PC-9 (cell line): Measurements from ENCODE around the gene FNDC11. TPM values are rescaled to one million over a fixed set of nuclear protein-coding genes. Genes with fewer than 3 reads are reported as not detected.

Experiments used
- BruUV-seq: library from RNA; stranded (reverse); fragments of 400-500 nt; replicated peaks from 2 replicates; lab custom pipeline; 2021; lab: Mats Ljungman, UMichigan
- CTCF ChIA-PET: fragments of 300-600 bp; sonication (Branson Sonifier 250); formaldehyde crosslinking; loops from one replicate; lab custom pipeline; 2022; ENCODE audit warnings: antibody characterized with exemption; lab: Charles Lee
- POLR2A ChIA-PET: fragments of 300-600 bp; sonication (Branson Sonifier 250); formaldehyde crosslinking; loops from one replicate; lab custom pipeline; 2022; ENCODE audit warnings: antibody characterized with exemption; ENCODE audit not compliant: unreplicated experiment; lab: Charles Lee
- DNase-seq, 2 experiments: peaks; one replicate each; pipeline versions ENCODE4 v3.0.0 to v3.0.0-alpha.2; 2015 to 2022; ENCODE audit warnings: mixed read lengths in 1 of 2
- H2AFZ ChIP-seq: fragments of 200-600 bp; sonication (generic); 2 replicates; pipeline ENCODE4 v1.8.1; 2017; ENCODE audit warnings: antibody characterized with exemption
- H3F3A ChIP-seq: fragments of 200-600 bp; sonication (generic); 2 replicates; pipeline ENCODE4 v1.8.1; 2017; ENCODE audit warnings: antibody characterized with exemption, mild to moderate bottlenecking, low read depth; ENCODE audit not compliant: insufficient read depth
- H3K27ac ChIP-seq: fragments of 200-600 bp; sonication (generic); 2 replicates; pipeline ENCODE4 v1.6.1; 2016; ENCODE audit warnings: mixed run types
- H3K27me3 ChIP-seq: fragments of 200-600 bp; sonication (generic); 2 replicates; pipeline ENCODE4 v1.6.1; 2016; ENCODE audit warnings: low read depth, mixed run types; ENCODE audit not compliant: insufficient read depth
- H3K36me3 ChIP-seq: fragments of 200-600 bp; sonication (generic); 2 replicates; pipeline ENCODE4 v1.6.1; 2016; ENCODE audit warnings: low read depth, mixed run types
- H3K4me1 ChIP-seq: fragments of 200-600 bp; sonication (generic); replicated peaks from 2 replicates; pipeline ENCODE4 v1.6.1; 2016; ENCODE audit warnings: mixed run types; ENCODE audit not compliant: insufficient read depth
- H3K4me2 ChIP-seq: fragments of 200-600 bp; sonication (generic); 2 replicates; pipeline ENCODE4 v1.6.1; 2017; ENCODE audit warnings: mixed run types
- H3K4me3 ChIP-seq: fragments of 200-600 bp; sonication (generic); 2 replicates; pipeline ENCODE4 v1.6.1; 2016; ENCODE audit warnings: mixed run types
- H3K79me2 ChIP-seq: fragments of 200-600 bp; sonication (generic); 2 replicates; pipeline ENCODE4 v1.6.1; 2017; ENCODE audit warnings: low read depth, mixed run types
- H3K9me2 ChIP-seq: fragments of 200-600 bp; sonication (generic); 2 replicates; pipeline ENCODE4 v1.8.1; 2017; ENCODE audit warnings: mild to moderate bottlenecking; ENCODE audit not compliant: insufficient read depth
- H3K9me3 ChIP-seq: fragments of 200-600 bp; sonication (generic); 2 replicates; pipeline ENCODE4 v1.8.1; 2016; ENCODE audit warnings: low read depth; ENCODE audit not compliant: insufficient read depth
- H4K20me1 ChIP-seq: fragments of 200-600 bp; sonication (generic); 2 replicates; pipeline ENCODE4 v1.8.1; 2017; ENCODE audit not compliant: insufficient read depth
- EZH2 ChIP-seq: fragments of 200-600 bp; sonication (generic); IDR thresholded peaks from 2 replicates; pipeline ENCODE4 v1.8.0; 2017; ENCODE audit warnings: antibody characterized with exemption, low read depth
- intact Hi-C: fragments of 100-400 bp; cut with micrococcal nuclease; formaldehyde crosslinking; loops from one replicate; pipeline ENCODE4 v1.10.0; 2022; ENCODE audit not compliant: unreplicated experiment
- total RNA-seq: library from RNA; stranded (reverse); gene quantifications from 2 replicates; pipeline ENCODE4 v1.2.3, GENCODE V29; 2021
- TF ChIP-seq, protein P1 (sequence below): fragments of 200-600 bp; sonication (generic); conservative IDR thresholded peaks from 2 replicates; pipeline ENCODE4 v1.6.1; 2017; ENCODE audit warnings: mixed run types, antibody characterized with exemption, mild to moderate bottlenecking, moderate library complexity

The FNDC11 gene
- total RNA-seq, 1 experiment from 2014 or later = 7.7 TPM

DNA sequence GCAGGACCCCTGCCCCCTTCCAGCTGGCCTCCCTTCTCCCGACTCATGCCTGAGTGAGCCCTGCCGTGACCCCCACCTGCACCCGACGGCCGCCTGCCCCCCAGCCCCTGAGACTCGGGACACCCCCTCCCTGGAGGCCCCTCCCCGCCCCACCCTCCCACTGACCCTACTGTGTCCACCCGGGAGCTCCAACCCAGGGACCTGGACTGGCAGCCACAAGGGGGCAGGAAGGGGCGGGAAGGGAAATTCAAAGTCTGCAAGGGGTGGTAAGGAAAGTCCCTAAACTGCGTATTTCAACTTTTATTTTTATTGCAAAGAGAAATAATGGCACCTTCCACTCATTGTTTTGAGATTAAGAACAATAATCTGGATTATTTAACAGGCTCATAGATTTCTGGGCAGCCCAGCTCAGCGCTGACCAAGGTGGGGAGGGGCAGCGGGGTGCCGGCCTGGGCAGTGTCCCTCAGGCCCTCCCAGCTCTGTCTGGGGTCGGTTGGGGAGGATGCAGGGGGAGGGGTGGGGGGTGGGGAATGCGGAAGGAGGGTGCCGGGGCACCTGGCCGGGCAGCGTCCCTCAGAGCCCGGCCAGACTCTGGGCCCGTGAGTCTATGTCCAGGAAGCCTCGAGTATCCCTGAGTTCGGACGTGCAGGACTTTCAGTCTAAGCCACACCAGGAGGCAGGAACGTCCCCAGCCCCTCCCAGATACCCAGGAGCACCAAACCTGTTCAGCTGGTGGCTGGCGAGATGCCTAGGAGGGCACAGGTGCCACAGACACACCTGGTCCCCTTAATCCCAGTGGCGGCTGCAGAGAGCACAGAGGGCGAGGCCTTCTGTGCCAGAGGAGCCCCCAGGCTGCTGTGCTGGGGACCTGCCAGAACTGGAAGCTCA lies 15.5 kb upstream of the FNDC11 start:
- Histone ChIP-seq H3K9me3 (no peaks in the 10 kb centered on the region), H3K27ac (peak overlapping the region; percentile 90), H3F3A (peaks cover 27% of the 10 kb centered on the region; the same call in 1 of the 2 replicates), H3K79me2 (peaks cover 6% of the 10 kb centered on the region; the same call in 1 of the 2 replicates), H3K36me3 (no peaks in the 10 kb centered on the region), H3K9me2 (no peaks in the 10 kb centered on the region), H3K4me1 (peaks cover 59% of the 10 kb centered on the region), H3K4me2 (peak overlapping the region; percentile 97), H4K20me1 (no peaks in the 10 kb centered on the region), H2AFZ (no peak overlapping the region), H3K4me3 (peak overlapping the region; percentile 66), H3K27me3 (no peaks in the 10 kb centered on the region)
- peak; percentile 97 to 98 for DNase-seq
- BruUV-seq = no TSS peak
- no peak for TF ChIP-seq EZH2
- TF ChIP-seq, protein P1, sequence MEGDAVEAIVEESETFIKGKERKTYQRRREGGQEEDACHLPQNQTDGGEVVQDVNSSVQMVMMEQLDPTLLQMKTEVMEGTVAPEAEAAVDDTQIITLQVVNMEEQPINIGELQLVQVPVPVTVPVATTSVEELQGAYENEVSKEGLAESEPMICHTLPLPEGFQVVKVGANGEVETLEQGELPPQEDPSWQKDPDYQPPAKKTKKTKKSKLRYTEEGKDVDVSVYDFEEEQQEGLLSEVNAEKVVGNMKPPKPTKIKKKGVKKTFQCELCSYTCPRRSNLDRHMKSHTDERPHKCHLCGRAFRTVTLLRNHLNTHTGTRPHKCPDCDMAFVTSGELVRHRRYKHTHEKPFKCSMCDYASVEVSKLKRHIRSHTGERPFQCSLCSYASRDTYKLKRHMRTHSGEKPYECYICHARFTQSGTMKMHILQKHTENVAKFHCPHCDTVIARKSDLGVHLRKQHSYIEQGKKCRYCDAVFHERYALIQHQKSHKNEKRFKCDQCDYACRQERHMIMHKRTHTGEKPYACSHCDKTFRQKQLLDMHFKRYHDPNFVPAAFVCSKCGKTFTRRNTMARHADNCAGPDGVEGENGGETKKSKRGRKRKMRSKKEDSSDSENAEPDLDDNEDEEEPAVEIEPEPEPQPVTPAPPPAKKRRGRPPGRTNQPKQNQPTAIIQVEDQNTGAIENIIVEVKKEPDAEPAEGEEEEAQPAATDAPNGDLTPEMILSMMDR = peak; percentile 67; the same call in 1 of the 2 replicates
- POLR2A ChIA-PET = interaction anchor here (0.5 to 1.8 kb wide), 10 partner anchors 13 to 1179 kb away, joined by 3 to 36 read pairs (median 4); partner anchors contain the start of genes DNAJC5, PPDPF and TPD52L2
- CTCF ChIA-PET = interaction anchor here (0.6 to 3.0 kb wide), 24 partner anchors 14 to 581 kb away, joined by 3 to 43 read pairs (median 4); partner anchors contain the start of genes HELZ2, PRPF6, RTEL1 and SAMD10
- intact Hi-C loops = loop anchor here (1.0 to 5.0 kb wide), 11 partner anchors 15 to 582 kb away; partner anchors contain the start of genes ARFRP1 and UCKL1

DNA sequence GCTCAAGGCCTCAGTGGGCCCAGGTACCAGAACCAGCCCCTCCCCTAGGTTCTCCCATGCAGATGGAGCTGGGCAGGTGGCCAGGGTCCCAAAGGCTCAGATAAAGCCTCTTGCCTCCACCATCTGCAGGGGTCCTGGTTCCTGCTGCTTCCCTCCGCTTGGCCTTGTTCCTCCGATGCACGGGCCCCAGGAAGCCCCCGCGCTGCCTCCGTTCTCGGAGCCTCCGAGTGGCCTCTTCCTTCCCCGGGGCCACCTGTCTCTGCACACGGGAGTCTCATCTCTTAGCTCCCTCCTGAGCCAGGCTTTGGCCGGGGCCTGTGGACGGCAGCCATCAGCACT lies 14.9 kb upstream of the FNDC11 start:
- Histone ChIP-seq H3K27me3 (no peaks in the 10 kb centered on the region), H3K9me2 (no peaks in the 10 kb centered on the region), H3K36me3 (no peaks in the 10 kb centered on the region), H3K27ac (peak overlapping the region; percentile 90), H3K9me3 (no peaks in the 10 kb centered on the region), H2AFZ (no peak overlapping the region), H3K4me2 (peak overlapping the region; percentile 97), H4K20me1 (no peaks in the 10 kb centered on the region), H3K4me1 (peaks cover 59% of the 10 kb centered on the region), H3K79me2 (peaks cover 6% of the 10 kb centered on the region; the same call in 1 of the 2 replicates), H3K4me3 (peak overlapping the region; percentile 66; the same call in 1 of the 2 replicates), H3F3A (peaks cover 29% of the 10 kb centered on the region; the same call in 1 of the 2 replicates)
- ChIA-PET CTCF (interaction anchor here (0.6 to 3.0 kb wide), 6 partner anchors 14 to 441 kb away, joined by 3 to 43 read pairs (median 4); partner anchors contain the start of genes PRPF6, SAMD10 and TPD52L2), POLR2A (interaction anchor here (0.5 to 1.1 kb wide), 4 partner anchors 18 to 501 kb away, joined by 3 to 36 read pairs (median 4); no protein-coding TSS in a partner anchor)
- BruUV-seq = no TSS peak
- no peak for TF ChIP-seq EZH2
- TF ChIP-seq, protein P1 = no peak
- no peak for DNase-seq
- intact Hi-C loops = loop anchor here (2.0 to 5.0 kb wide), 4 partner anchors 42 to 582 kb away; partner anchors contain the start of gene ARFRP1
